Measurements from ENCODE around the gene AHNAK2. TPM values are rescaled to one million over a fixed set of nuclear protein-coding genes. Genes with fewer than 3 reads are reported as not detected.

Gene AHNAK2
- total and polyA plus RNA-seq, 2 of the 13 experiments (the other 11 are each of a cell fraction or from before 2014, with no cell fraction given) = 0.11 to 0.18 TPM

DNA sequence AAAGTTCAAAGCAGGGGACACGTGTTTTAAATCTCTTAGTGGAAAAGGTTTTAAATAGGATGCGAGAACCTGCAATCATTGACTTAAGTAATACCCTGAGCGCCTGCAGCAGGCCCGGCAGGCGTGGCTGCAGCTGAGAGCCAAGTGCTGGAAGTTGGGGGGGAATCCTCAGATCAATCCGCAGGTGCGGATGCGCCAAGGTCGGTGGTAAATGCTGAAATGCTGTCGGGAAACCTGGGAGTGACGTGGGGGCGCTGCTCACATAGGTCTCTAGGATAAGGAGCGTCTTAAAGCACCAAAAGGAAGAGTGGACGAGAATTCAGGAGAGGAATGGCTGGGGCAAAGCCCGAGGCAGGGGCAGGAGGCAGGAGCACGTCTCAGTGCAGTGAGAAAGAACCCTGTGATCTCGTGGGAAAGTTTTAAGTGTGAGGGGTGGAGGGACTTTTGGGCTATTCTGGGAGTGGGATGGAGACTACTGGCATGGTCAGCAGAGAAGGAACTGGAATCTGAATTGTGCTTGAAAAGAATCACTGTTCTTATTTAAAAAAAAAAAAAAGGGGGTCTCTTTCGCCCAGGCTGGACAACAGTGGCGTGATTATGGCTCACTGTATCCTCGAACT lies 43.6 kb upstream of the AHNAK2 start (continued):
- TF ChIP-seq SMAD9 (CRISPR knock-in tag; IDR thresholded peaks at IDR 0.05) (no peak), ZZZ3 (CRISPR knock-in tag; IDR thresholded peaks at IDR 0.05; ENCODE audit: borderline replicate concordance) (no peak), ETV5 (CRISPR knock-in tag; IDR thresholded peaks at IDR 0.05; ENCODE audit: borderline replicate concordance) (no peak; the same call in 1 of the 2 replicates), MTF1 (CRISPR knock-in tag; IDR thresholded peaks at IDR 0.05) (0 out of 2 replicates have a peak, but pooled peaks have one; percentile 2), GATA4 (IDR thresholded peaks at IDR 0.05; ENCODE audit: borderline replicate concordance, low read depth) (no peak), RAD21 (CRISPR knock-in tag; IDR thresholded peaks at IDR 0.05) (no peak), SALL2 (CRISPR knock-in tag; IDR thresholded peaks at IDR 0.05) (no peak), ZNF839 (CRISPR knock-in tag; IDR thresholded peaks at IDR 0.05; ENCODE audit: borderline replicate concordance) (no peak), NPAS2 (CRISPR knock-in tag; IDR thresholded peaks at IDR 0.05; ENCODE audit: borderline replicate concordance) (no peak), SYNCRIP (IDR thresholded peaks at IDR 0.05; ENCODE audit: insufficient read depth, low read depth, low read length) (no peak), KLF11 (CRISPR knock-in tag; IDR thresholded peaks at IDR 0.05) (no peak), SSRP1 (CRISPR knock-in tag; IDR thresholded peaks at IDR 0.05) (no peak), HHEX (CRISPR knock-in tag; IDR thresholded peaks at IDR 0.05) (no peak), ZNF713 (CRISPR knock-in tag; IDR thresholded peaks at IDR 0.05) (0 out of 2 replicates have a peak, but pooled peaks have one; percentile 10), ZC3H13 (CRISPR knock-in tag; IDR thresholded peaks at IDR 0.05) (no peak)
- TF ChIP-seq, protein P1, sequence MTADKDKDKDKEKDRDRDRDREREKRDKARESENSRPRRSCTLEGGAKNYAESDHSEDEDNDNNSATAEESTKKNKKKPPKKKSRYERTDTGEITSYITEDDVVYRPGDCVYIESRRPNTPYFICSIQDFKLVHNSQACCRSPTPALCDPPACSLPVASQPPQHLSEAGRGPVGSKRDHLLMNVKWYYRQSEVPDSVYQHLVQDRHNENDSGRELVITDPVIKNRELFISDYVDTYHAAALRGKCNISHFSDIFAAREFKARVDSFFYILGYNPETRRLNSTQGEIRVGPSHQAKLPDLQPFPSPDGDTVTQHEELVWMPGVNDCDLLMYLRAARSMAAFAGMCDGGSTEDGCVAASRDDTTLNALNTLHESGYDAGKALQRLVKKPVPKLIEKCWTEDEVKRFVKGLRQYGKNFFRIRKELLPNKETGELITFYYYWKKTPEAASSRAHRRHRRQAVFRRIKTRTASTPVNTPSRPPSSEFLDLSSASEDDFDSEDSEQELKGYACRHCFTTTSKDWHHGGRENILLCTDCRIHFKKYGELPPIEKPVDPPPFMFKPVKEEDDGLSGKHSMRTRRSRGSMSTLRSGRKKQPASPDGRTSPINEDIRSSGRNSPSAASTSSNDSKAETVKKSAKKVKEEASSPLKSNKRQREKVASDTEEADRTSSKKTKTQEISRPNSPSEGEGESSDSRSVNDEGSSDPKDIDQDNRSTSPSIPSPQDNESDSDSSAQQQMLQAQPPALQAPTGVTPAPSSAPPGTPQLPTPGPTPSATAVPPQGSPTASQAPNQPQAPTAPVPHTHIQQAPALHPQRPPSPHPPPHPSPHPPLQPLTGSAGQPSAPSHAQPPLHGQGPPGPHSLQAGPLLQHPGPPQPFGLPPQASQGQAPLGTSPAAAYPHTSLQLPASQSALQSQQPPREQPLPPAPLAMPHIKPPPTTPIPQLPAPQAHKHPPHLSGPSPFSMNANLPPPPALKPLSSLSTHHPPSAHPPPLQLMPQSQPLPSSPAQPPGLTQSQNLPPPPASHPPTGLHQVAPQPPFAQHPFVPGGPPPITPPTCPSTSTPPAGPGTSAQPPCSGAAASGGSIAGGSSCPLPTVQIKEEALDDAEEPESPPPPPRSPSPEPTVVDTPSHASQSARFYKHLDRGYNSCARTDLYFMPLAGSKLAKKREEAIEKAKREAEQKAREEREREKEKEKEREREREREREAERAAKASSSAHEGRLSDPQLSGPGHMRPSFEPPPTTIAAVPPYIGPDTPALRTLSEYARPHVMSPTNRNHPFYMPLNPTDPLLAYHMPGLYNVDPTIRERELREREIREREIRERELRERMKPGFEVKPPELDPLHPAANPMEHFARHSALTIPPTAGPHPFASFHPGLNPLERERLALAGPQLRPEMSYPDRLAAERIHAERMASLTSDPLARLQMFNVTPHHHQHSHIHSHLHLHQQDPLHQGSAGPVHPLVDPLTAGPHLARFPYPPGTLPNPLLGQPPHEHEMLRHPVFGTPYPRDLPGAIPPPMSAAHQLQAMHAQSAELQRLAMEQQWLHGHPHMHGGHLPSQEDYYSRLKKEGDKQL (CRISPR knock-in tag; IDR thresholded peaks at IDR 0.05; ENCODE audit: low read depth) = no peak
- TF ChIP-seq, protein P2, sequence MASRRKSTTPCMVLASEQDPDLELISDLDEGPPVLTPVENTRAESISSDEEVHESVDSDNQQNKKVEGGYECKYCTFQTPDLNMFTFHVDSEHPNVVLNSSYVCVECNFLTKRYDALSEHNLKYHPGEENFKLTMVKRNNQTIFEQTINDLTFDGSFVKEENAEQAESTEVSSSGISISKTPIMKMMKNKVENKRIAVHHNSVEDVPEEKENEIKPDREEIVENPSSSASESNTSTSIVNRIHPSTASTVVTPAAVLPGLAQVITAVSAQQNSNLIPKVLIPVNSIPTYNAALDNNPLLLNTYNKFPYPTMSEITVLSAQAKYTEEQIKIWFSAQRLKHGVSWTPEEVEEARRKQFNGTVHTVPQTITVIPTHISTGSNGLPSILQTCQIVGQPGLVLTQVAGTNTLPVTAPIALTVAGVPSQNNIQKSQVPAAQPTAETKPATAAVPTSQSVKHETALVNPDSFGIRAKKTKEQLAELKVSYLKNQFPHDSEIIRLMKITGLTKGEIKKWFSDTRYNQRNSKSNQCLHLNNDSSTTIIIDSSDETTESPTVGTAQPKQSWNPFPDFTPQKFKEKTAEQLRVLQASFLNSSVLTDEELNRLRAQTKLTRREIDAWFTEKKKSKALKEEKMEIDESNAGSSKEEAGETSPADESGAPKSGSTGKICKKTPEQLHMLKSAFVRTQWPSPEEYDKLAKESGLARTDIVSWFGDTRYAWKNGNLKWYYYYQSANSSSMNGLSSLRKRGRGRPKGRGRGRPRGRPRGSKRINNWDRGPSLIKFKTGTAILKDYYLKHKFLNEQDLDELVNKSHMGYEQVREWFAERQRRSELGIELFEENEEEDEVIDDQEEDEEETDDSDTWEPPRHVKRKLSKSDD (CRISPR knock-in tag; IDR thresholded peaks at IDR 0.05; ENCODE audit: low read depth) = no peak
- TF ChIP-seq, protein P3, sequence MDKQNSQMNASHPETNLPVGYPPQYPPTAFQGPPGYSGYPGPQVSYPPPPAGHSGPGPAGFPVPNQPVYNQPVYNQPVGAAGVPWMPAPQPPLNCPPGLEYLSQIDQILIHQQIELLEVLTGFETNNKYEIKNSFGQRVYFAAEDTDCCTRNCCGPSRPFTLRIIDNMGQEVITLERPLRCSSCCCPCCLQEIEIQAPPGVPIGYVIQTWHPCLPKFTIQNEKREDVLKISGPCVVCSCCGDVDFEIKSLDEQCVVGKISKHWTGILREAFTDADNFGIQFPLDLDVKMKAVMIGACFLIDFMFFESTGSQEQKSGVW (CRISPR knock-in tag; IDR thresholded peaks at IDR 0.05; ENCODE audit: borderline replicate concordance) = no peak
- TF ChIP-seq, protein P4, sequence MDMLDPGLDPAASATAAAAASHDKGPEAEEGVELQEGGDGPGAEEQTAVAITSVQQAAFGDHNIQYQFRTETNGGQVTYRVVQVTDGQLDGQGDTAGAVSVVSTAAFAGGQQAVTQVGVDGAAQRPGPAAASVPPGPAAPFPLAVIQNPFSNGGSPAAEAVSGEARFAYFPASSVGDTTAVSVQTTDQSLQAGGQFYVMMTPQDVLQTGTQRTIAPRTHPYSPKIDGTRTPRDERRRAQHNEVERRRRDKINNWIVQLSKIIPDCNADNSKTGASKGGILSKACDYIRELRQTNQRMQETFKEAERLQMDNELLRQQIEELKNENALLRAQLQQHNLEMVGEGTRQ (IDR thresholded peaks at IDR 0.05; ENCODE audit: low read depth, low read length) = no peak
- TF ChIP-seq, protein P4 (CRISPR knock-in tag; IDR thresholded peaks at IDR 0.05; ENCODE audit: borderline replicate concordance) = peak; percentile 47; the same call in 1 of the 2 replicates
